ENCODE results near the gene MKNK1.

DNA sequence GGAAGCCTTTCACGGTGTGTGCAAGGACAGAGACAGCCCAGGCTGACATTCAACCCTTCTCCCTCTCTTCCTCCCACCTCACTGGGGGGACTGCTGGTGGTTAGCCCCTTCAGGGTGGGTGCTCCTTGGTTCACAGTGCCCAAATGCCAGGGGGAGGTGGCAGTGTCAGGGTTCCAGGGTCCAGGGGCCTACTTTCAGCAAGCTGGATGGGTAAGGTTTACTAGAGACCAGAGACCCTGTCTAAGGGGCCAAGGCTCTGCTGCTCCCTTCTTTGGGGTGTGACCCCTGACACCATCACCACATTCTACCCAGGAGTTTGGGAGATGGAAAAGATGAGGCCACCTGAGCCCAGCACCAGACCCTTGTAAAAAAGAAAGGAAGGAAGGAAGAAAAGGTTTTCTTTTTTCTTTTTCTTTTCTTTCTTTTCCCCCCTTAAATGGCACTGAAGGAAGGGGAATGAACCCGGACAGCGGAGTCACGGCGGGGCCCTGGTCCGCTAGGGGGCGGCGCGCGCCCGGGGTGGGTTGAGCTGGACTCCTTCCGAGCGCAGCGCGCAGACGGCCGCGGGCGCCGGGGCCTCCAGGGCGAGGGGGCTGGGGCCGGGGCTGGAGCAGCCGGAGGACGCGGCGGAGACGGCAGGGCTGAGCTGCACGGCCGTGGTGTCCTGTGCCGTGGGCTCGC is 71.4 kb downstream of the MKNK1 start:
- TF ChIP-seq, protein P1, sequence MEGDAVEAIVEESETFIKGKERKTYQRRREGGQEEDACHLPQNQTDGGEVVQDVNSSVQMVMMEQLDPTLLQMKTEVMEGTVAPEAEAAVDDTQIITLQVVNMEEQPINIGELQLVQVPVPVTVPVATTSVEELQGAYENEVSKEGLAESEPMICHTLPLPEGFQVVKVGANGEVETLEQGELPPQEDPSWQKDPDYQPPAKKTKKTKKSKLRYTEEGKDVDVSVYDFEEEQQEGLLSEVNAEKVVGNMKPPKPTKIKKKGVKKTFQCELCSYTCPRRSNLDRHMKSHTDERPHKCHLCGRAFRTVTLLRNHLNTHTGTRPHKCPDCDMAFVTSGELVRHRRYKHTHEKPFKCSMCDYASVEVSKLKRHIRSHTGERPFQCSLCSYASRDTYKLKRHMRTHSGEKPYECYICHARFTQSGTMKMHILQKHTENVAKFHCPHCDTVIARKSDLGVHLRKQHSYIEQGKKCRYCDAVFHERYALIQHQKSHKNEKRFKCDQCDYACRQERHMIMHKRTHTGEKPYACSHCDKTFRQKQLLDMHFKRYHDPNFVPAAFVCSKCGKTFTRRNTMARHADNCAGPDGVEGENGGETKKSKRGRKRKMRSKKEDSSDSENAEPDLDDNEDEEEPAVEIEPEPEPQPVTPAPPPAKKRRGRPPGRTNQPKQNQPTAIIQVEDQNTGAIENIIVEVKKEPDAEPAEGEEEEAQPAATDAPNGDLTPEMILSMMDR (conservative IDR thresholded peaks at IDR 0.05): peak; percentile 57
- no peak for TF ChIP-seq EZH2 (IDR thresholded peaks at IDR 0.05; ENCODE audit: low read depth)
